ENCODE results near the gene ALAS1.
A peak's percentile ranks its signal among the peaks of the same experiment; 100 is the strongest.
"Not testable (repeated sequence)": the region's sequence is repeated elsewhere in the genome, so short reads cannot be mapped to it uniquely, and the experiment has no call there.

Gene ALAS1

GRCh38 chr3:52197842-52198625, at the start of gene ALAS1:
Gene ALAS1, plus strand, starts transcription at chr3:52198160. Its CDS starts 1,082 bp downstream, at chr3:52199242.
- DNase-seq = peak; percentile 62

GRCh38 chr3:52149021-52149420, 48.9 kb upstream of the ALAS1 start:
- DNase-seq = no peak

GRCh38 chr3:52149726-52150125, 48.2 kb upstream of the ALAS1 start:
- DNase-seq = no peak

GRCh38 chr3:52150357-52150756, 47.6 kb upstream of the ALAS1 start:
- no peak for DNase-seq

GRCh38 chr3:52150860-52151259, 47.1 kb upstream of the ALAS1 start:
- DNase-seq = no peak

- not testable (repeated sequence) for DNase-seq
Observed at GRCh38 chr3:52151991-52152390, 46.0 kb upstream of the ALAS1 start.

GRCh38 chr3:52153389-52154096, 44.4 kb upstream of the ALAS1 start:
- DNase-seq = peak; percentile 2

- peak; percentile 96 for DNase-seq
Observed at GRCh38 chr3:52154135-52155094, 43.5 kb upstream of the ALAS1 start, which contains the start of gene POC1A. Gene POC1A, minus strand, starts transcription at chr3:52154423. Its CDS starts 51 bp downstream, at chr3:52154372.

GRCh38 chr3:52155912-52156311, 42.0 kb upstream of the ALAS1 start:
- no peak for DNase-seq

- no peak for DNase-seq
Observed at GRCh38 chr3:52159503-52159902, 38.5 kb upstream of the ALAS1 start.

GRCh38 chr3:52162250-52162872, 35.6 kb upstream of the ALAS1 start:
- DNase-seq = no peak

GRCh38 chr3:52167240-52167639, 30.7 kb upstream of the ALAS1 start:
- DNase-seq = no peak

GRCh38 chr3:52170217-52170616, 27.7 kb upstream of the ALAS1 start:
- not testable (repeated sequence) for DNase-seq

- no peak for DNase-seq
Observed at GRCh38 chr3:52171514-52172261, 26.3 kb upstream of the ALAS1 start.

GRCh38 chr3:52172262-52172757, 25.6 kb upstream of the ALAS1 start:
- DNase-seq = no peak

- no peak for DNase-seq
Observed at GRCh38 chr3:52173101-52173500, 24.9 kb upstream of the ALAS1 start.

- DNase-seq = no peak
Observed at GRCh38 chr3:52174896-52175295, 23.1 kb upstream of the ALAS1 start.

GRCh38 chr3:52175416-52176179, 22.4 kb upstream of the ALAS1 start:
- DNase-seq = no peak

- no peak for DNase-seq
Observed at GRCh38 chr3:52176180-52176752, 21.7 kb upstream of the ALAS1 start.

GRCh38 chr3:52176951-52177700, 20.8 kb upstream of the ALAS1 start:
- no peak for DNase-seq

All from kidney glomerular epithelial cell (primary cell).